GM18868 (cell line): ENCODE results near the gene EGR1.
A peak's percentile ranks its signal among the peaks of the same experiment; 100 is the strongest.
"Not testable (repeated sequence)": the region's sequence is repeated elsewhere in the genome, so short reads cannot be mapped to it uniquely, and the experiment has no call there.

Source experiments
- ATAC-seq: cut with Tn5 transposase; IDR thresholded peaks from one replicate; pipeline ENCODE4 v1.9.1; 2021; ENCODE audit warnings: mild to moderate bottlenecking, moderate library complexity; ENCODE audit not compliant: unreplicated experiment

Gene EGR1

DNA sequence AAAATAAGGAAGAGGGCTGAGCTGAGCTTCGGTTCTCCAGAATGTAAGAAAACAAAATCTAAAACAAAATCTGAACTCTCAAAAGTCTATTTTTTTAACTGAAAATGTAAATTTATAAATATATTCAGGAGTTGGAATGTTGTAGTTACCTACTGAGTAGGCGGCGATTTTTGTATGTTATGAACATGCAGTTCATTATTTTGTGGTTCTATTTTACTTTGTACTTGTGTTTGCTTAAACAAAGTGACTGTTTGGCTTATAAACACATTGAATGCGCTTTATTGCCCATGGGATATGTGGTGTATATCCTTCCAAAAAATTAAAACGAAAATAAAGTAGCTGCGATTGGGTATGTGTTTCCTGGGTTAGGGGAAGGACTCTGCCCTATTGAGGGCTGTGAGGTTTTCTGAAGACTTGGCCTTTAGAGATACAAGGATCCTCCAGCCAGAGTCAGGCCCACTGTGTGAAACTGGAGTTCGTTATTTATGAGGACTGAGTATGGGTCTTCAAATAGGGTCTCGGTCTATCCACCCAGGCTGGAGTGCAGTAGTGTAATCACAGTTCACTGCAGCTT lies 3.8 kb downstream of the EGR1 start:
- ATAC-seq: no peak

DNA sequence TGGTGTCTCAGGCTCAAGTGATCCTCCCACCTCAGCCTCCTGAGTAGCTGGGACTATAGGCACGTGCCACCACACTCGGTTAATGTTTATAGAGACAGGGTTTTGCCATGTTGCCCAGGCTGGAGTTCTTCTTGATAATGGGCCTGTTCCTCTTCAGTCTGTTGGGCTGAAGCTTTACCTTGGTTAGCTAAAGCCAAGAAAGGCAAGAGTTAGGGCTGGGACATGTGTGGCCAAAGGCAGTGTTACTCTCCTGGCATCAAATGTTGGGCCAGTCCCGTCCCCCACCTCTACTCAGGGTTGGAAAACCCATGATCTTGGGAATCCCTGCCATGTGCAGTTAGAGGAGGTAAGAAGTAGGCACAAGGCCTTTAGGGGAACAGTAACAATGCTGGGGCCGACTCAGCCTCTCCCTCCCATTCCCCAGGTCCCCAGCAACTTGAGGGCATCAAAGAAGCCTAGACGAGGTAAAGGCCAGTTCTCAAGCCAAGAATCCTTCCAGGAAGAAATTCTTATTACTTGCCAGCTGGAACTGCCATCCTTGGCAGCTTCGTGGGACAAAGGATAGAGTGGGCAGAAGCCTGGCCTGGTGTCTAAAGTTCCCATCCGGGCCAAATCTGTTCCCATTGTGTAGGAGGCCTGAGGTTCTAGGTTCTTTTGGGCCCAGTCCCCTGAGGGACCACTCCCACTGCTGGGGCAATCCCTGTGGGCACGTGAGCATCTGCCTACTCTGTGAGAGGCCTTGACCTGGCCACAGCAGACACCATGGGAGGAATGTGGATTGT lies 4.5 kb downstream of the EGR1 start:
- ATAC-seq: no peak

DNA sequence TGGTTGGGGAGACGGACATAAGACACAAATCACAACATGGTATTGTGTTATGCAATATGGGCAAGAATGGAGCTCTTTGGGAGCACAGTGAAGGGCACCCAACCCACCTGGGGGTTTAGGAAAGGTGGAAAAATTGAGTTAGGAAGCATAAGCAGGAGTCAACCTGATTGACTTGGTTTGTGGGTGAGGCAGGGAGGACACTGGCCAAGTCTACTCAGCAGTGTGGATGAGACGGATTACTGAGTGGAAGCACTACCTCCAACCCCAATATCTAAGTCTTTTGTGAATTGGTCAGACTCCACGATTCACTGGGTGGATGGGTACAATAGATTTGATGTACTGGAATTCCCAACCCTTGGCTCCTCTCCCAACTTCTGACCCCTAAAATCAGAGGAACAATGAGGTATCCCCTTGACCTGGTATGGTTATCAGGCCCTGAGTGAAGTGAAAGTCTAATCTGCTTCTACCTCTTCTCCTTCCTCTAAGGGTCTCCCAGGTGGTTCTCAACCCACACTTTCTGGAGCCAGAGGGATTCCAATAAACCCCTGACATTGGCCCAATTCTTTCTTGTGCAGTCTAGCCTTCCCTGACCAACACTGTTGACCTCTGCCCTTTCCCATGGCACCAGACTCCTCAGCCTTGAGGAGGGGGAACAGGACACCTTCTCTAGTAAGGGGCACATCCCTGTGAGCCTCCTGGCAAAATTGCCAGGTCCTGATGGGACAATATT lies 5.2 kb downstream of the EGR1 start:
- ATAC-seq: no peak

DNA sequence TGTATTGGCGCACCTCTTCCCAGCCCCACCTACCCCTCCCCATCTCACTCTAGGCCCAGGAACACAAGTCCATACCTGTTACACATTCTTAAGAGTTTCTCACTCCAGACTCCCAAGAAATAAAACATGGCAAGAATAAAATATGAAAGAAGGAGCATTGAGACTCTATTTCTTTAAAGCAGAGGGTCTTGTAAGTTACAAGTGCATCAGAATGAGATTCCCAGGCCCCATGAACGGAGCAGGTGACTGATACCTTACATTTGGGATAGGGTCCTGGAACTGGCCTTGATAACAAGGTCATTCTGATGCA lies 5.7 kb downstream of the EGR1 start:
- ATAC-seq: no peak

DNA sequence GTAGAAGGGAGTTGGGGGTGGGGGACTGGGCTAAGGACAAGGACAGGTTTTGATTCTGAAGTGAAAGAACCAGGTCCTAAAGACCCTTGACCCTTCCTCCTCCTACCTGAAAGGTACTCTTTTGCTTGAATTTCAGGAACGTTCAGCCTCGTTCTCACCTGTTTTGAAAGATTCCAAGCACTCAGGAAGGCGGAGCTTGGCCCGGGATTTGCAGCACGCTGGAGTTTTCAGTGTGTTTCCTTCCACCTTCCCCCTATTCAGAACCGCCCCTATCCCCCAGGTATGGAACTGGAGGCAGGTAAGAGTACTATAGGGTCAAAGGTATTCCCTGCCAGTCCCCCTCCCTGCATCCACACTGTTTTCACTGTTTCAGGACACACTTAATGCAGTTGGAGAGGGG lies 7.1 kb downstream of the EGR1 start:
- ATAC-seq: no peak

DNA sequence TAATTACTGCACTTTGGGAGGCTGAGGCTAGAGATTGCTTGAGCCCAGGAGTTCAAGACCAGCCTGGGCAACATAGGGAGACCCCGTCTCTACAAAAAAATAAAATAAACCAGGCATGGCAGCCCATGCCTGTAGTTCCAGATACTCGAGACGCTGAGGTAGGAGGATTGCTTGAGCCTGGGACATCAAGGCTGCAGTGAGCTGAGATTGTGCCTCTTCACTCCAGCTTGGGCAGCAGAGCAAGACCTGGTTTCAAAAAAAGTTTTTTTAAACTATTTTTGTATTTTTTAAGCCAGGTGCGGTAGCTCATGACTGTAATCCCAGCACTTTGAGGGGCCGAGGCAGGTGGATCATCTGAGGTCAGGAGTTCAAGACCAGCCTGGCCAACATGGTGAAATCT lies 7.9 kb downstream of the EGR1 start:
- ATAC-seq: not testable (repeated sequence)

DNA sequence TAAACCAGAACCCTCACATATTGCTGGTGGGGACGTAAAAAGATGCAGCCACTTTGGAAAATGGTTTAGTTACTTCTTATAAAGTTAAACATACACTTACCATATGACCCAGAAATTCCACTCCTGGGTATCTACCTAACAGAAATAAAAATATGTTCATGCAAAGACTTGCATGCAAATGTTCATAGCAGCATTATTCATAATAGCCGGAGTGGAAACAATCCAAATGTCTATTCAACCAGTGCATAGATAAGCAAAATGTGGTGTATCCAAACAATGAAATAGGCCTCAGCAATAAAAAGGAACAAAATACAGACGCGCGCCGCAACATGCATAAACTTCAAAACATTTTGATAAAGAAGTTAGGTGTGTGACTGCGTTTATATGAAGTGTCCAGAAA lies 11.6 kb downstream of the EGR1 start:
- no peak for ATAC-seq

DNA sequence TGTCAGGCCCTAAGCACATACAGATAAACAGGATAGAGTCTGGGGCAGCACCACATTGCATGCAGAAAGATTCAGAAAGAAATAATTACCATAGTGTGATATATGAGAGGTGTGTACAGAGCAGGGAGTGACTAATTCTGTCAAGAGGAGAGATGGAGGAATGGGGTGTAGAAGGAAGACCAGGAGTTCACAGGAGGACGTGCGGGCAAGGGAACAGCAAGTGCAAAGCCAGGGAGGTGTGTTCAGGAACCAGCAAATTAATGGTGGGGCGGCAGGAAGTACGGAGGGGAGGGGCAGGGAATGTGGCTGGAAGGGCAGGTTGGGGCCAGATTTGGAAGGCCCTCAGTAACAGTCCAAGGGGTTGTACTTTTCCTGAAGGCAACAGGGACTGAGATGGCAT lies 17.4 kb downstream of the EGR1 start:
- ATAC-seq: no peak

DNA sequence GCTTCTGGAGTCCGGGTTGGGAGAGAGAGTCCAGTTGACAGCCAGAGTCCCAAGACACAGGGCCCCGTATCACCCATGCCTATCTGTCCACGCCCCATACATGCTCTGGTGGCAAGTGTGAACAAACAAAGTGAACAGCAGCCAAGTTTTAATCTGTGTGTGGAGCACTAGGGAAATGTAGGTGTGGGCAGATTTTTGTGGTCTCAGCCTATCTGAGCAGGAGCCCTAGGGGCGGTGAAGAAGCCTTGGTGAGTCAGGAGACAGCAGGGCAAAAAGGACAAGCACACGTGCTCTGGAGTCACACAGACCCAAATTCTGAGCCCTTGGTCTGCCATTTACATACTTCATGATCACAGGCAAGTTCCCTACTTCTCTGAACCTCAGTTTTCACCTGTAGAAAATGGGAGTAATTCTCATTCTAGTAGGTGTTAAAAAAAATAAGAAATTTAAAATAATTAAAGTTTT lies 23.2 kb downstream of the EGR1 start:
- no peak for ATAC-seq

DNA sequence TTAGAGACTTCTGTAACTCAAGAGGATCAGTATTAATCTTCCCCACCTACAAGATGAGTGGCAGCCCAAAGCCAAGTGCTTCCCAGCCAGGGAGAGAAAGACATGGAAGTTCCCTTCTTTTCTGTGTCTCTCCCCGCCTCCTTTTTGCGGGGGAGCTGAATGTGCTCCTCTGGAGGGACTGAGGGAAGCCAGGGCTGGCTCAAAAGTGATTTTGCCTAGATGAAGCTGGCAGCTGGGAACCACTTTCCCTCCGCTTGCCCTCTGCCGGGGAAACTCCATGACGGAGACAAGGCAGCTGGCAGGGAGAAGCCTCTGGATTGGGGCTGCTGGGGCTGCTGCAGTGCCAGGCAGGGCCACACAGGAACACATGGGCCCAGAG lies 24.4 kb downstream of the EGR1 start:
- no peak for ATAC-seq

DNA sequence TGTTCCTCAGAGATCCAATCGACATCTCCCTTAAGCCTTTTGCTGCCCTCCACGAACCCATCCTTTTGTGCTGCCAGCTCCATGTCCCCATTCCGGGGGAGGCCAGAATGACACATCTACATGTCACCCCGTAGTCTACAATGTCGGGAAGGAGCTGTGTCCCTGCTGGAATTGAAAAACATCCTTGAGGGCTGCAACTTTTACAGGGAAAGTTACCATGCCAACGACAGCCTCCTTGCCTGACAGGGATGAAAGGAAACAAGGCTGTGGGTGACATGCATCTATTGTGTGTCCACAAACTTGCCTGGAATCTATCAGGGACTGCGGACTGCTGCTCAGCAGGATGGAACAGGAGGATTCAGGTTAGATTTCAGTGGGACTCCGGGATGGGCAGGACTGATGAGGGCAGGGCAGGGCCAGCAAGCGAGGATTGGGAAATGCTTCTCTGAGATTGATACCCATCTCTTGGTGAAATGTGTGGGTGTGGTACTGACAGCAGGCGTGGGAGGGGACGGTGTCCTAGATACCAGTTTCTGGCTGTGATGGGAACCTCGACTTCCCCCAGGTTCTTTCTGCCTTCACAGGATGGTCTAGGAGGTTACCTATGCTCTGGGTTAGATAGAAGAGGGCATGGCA lies 25.5 kb downstream of the EGR1 start:
- no peak for ATAC-seq

DNA sequence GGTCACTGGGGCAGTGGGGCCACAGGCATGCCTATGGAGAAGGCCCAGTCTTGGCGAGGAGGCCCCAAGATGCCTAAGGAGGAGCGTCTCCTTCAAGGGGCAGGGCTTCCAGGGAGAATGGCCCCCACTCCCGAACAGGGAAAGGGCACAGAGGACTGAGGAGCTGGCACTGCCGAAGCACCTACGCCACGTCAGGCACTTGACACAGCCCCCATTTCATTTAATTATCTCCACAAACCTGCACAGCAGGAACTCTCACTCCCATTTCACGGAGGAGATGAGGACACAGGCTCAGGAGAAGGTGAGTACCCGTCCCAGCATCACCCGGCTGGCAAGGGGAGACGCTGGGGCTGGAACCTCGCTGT lies 26.0 kb downstream of the EGR1 start:
- ATAC-seq: no peak

DNA sequence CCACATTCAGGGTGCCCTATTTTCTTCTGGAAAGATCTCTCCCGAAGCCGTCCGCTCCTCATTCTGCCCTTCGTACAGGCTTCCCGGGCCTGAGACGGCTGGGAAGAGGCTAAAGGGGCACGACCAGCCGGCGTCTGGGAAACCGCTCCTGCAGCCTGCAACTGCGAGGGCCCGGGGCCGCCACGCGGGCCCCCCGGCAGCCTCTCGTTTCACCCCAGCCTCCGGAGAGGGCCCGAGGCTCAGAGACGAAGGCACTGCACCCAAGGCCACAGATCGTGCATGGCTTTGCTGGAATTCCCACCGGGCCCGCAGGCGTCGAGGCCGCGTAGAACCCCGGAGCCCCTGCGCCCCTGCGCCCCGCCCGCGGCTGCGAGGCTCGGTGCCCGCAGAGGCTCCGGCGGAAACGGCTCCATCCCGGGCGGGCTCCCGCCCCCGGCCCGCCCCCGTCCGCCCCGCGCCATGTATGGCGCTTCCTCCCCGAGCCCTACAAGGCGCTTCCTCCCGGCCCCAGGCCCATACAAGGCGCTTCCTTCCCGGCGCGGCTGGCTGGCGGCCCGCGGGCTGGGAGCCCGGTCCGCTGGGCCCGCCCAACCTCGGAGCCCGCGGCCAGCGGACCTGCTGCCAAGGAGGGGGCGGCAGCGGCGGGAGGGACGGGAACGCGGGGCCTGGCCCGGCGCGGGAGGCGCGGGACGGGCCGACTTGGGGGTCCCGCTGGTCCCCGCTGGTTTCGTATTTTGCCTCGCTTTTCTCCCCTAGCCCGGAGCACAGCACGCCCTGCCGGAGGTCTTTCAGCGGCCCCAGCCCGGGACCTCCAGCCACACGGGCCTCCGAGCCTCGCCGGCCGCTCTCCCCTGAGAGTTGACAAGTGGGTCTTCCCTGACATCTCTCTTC lies 26.6 kb downstream of the EGR1 start:
- ATAC-seq: peak; percentile 99

DNA sequence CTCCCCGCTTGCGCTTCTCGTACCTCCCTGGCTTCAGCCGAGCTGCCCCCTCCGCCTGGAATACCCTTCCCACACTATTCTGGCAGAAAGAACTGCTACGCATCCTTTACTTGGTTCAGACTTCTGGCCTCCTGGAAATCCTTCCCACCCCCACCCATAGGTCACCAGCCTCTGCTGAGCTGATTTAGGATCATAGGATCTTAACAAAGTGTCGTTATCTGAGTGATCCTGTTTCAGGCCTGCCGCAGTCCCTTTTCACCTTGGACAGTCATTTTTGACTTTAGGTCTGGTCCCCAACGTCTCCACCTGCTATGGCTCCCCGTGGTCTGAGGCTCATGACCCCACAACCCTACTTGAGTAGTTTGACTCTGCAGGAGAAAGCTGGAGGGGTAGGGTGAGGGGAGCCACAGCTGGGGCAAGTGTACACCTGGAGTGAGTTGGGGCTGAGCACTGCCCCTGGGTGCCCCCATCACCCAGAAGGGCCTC lies 27.3 kb downstream of the EGR1 start:
- ATAC-seq: no peak

DNA sequence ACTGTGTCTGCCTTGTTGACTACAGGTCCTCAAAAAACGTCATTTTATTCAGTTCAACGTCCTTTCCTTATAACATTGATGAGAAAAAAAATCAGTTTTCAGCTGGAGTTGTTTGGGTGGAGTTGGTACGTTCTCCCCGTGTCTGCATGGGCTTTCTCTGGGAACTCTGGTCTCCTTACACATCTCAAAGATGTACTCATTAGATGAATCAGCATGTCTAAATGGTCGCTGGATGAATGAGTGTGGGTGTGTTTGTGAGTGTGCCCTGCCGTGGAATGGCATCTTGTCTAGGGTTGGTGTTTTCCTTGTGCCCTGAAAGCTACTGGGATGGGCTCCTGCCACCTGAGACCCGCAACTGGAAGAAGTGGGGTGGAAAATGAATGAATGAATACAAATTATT lies 30.1 kb downstream of the EGR1 start:
- no peak for ATAC-seq

DNA sequence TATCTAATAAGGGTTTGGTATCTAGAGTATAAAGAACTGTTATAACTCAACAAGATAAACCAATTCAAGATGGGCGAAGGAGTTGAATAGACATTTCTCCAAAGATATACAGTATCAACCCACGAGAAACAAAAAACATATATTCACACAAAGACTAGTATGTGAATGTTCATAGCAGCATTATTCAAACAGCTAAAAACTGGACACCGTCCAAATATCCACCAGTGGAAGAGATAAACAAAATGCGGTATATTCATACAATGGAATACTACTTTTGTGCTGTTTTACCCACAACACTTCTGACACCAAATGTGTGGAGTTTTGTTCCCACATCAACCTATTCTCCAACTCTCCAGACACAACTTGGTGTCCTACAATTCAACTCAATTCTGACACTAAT lies 33.1 kb downstream of the EGR1 start:
- ATAC-seq: no peak

DNA sequence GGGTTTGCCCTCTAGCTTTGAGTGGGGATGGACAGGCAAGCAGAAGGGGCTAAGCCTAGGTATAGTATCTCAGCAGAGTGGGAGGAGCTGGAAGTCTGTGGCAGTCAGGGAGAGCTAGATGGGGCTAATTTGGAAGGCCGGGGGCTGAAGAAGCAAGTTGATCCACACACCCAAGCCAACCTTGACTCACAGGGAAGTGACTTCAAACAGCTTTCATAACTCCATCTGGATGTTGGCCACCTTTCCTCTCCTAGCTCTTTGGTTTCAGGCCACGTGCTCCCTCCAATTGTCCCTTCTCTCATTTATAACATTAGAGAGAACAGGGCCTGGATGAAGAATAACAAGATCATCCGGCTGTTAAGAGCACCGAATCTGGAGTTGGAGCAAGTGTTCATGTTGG lies 36.8 kb downstream of the EGR1 start:
- no peak for ATAC-seq

DNA sequence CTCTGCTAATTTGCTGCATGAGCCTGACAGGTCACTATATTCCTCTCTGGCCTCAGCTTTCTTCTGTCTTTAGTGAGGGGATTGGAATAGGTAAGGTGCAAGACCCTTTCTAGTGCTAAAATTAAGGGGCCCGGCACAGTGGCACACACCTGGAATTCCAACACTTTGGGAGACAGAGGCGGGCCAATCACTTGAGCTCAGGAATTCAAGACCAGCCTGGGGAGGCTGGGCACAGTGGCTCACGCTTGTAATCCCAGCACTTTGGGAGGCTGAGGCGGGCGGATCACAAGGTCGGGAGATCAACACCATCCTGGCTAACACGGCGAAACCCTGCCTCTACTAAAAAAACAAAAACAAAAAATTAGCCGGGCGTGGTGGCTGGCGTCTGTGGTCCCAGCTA lies 37.2 kb downstream of the EGR1 start:
- ATAC-seq: no peak

DNA sequence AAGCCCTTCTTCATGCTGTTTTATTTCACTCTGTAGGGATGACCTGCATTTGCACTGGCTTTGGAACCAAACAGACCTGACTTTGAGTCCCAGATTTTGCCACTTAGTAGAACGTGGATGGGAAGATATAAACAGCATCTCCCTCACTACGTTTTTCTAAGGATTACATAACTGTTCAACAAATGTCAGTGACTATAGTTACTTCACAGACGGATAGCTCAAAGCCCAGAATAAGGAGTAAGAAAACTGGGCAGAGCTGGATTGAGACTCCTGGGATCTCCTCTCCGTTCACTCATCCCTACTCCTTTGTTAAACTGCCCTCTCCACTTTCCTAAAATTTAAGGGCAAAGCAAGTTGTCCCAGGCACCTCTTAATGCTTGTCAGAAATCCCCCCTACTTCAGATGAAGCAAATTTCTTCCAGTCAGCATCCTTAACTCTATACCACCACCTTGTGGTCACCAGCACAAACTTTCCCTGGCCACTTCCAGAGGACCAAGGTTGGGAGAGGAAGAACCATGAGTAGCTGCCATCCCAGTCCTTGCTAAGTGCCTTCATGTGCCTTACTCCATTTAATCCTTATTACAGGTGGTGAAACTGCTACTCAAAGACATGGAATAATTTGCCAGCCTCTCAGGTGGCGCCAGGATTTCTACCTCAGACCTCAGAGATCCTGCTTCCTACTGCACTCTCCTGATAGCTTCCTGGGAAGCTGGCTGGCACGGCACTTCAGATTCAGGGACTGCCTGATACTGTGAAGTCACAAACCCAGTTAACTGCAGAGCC lies 38.4 kb downstream of the EGR1 start:
- no peak for ATAC-seq

DNA sequence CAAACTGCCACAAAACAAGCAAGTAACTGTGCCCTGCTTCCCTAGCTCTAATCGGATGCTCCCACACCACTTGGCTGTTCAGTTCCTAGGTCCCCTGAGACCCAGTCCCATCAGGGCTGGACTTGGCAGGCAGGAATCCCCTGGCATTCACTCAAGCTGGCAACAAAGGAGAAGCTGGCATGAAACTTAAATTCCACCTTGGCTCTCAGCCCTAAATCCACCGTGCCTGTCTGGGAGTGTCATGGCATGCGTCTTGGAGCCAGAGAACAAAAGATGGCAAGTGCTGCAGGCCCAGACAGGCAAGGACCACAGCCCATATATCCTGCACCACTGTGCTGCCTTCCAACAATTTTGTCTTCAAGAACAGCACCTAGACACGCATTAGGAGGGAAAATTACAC lies 39.5 kb downstream of the EGR1 start:
- ATAC-seq: no peak
